Adrenal gland (tissue), 12 donors: ENCODE measurements around the gene OSBPL6. TPM values are rescaled to one million over a fixed set of nuclear protein-coding genes. Genes with fewer than 3 reads are reported as not detected.

Experiments
- DNase-seq, 7 donors: peaks; one replicate each; pipeline ENCODE4 v3.0.0-alpha.2; 2019 to 2020
- H3K27ac ChIP-seq, 5 donors: fragments of 200-600 bp; sonication (generic) in 4 of 5; 1 replicate in 3 of 5; 2 replicates in 2 of 5; pipeline versions ENCODE4 v1.5.1 to v1.8.0; 2016 to 2020; ENCODE audit warnings: mild to moderate bottlenecking in 1 of 5
- H3K27me3 ChIP-seq: fragments of 200-600 bp; 2 replicates; pipeline ENCODE4 v1.8.0; 2021
- H3K36me3 ChIP-seq, 2 donors: fragments of 200-600 bp; replicated peaks in 1 of 2; 1 replicate in 1 of 2; 2 replicates in 1 of 2; pipeline versions ENCODE4 v1.5.1 to v1.8.0; 2018 to 2022
- H3K4me1 ChIP-seq, 2 donors: fragments of 200-600 bp; replicated peaks in 1 of 2; 1 replicate in 1 of 2; 2 replicates in 1 of 2; pipeline versions ENCODE4 v1.5.1 to v1.8.0; 2018 to 2021
- H3K4me3 ChIP-seq, 4 donors: fragments of 200-600 bp; sonication (generic) in 3 of 4; one replicate each; pipeline ENCODE4 v1.5.1; 2016 to 2018
- H3K9me3 ChIP-seq, 3 donors: fragments of 200-600 bp; sonication (generic) in 1 of 3; replicated peaks in 1 of 3; 1 replicate in 2 of 3; 2 replicates in 1 of 3; pipeline versions ENCODE4 v1.5.1 to v1.8.0; 2016 to 2021
- POLR2A ChIP-seq, 2 donors: fragments of 450-650 bp; IDR thresholded peaks; one replicate each; pipeline ENCODE4 v1.6.1; 2017; ENCODE audit warnings: antibody characterized with exemption in 2 of 2, mild to moderate bottlenecking in 2 of 2, moderate library complexity in 1 of 2
- WGBS, 4 donors: extraction: QIAGEN DNeasy Blood & Tissue Kit in 2 of 4; methylation state at CpG; one replicate each; pipeline versions ENCODE4 v1.1.5 to v1.1.7; 2013 to 2017; 5-methylcytosine and 5-hydroxymethylcytosine counted together
- intact Hi-C, 2 donors: fragments of 100-400 bp; cut with DNase I; formaldehyde crosslinking; loops; one replicate each; pipeline versions ENCODE4 v1.14.1 to v1.15.0; 2022 to 2023
- polyA plus RNA-seq, 3 donors: library from polyadenylated mRNA; stranded (reverse); fragments of 200-250 nt in 2 of 3; fragments of 350-450 nt in 1 of 3; fragmentation: Illumina TruSeq in 1 of 3; extraction: RNeasy Lipid Tissue Mini Kit (QIAGEN cat#74804) in 1 of 3; gene quantifications; one replicate each; pipeline ENCODE4 v1.2.3, GENCODE V29; 2013 to 2014
- total RNA-seq, 9 donors: library from RNA; depleted of rRNA in 4 of 9; stranded (reverse); fragments of >200 nt in 4 of 9; fragments of 120-200 nt in 1 of 9; fragmentation: NEBNext Ultra II Directional in 1 of 9; extraction: Animal tissue kit (Norgen Biotek cat#: 25700) in 1 of 9; gene quantifications; one replicate each; pipeline versions ENCODE4 v1.1.0 to v1.2.4, GENCODE V29; 2013 to 2023
- TF ChIP-seq, protein P1 (sequence below), 6 experiments: fragments of 450-650 bp in 4 of 6; fragments of 200-600 bp in 2 of 6; sonication (generic) in 1 of 6; IDR thresholded peaks; 1 replicate in 5 of 6; 2 replicates in 1 of 6; pipeline versions ENCODE4 v1.5.1 to v1.8.0; 2016 to 2021; ENCODE audit warnings: antibody characterized with exemption in 6 of 6, mild to moderate bottlenecking in 2 of 6, moderate library complexity in 1 of 6
- donor health status: healthy with polysubstance abuse.
- donor health status: Bipolar disorder and iron deficiency.
- donor health status: DM: yes; HTN: yes; CAD: no.
- donor health status: DM: no; HTN: no; CAD: no.
- donor health status: DM: no; HTN: no; CAD: no.
- donor health status: DM: yes; HTN: yes; CAD: no.

The OSBPL6 gene
- total and polyA plus RNA-seq, 12 donors = 0.16 to 12.0 (median 0.98) TPM; not detected in 1

- H3K27me3 ChIP-seq = no peaks in the 10 kb centered on the region
- DNase-seq = peak in 1 of 7 donors; percentile 3
- TF ChIP-seq, protein P1, sequence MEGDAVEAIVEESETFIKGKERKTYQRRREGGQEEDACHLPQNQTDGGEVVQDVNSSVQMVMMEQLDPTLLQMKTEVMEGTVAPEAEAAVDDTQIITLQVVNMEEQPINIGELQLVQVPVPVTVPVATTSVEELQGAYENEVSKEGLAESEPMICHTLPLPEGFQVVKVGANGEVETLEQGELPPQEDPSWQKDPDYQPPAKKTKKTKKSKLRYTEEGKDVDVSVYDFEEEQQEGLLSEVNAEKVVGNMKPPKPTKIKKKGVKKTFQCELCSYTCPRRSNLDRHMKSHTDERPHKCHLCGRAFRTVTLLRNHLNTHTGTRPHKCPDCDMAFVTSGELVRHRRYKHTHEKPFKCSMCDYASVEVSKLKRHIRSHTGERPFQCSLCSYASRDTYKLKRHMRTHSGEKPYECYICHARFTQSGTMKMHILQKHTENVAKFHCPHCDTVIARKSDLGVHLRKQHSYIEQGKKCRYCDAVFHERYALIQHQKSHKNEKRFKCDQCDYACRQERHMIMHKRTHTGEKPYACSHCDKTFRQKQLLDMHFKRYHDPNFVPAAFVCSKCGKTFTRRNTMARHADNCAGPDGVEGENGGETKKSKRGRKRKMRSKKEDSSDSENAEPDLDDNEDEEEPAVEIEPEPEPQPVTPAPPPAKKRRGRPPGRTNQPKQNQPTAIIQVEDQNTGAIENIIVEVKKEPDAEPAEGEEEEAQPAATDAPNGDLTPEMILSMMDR (IDR thresholded peaks at IDR 0.05) = no peak
- TF ChIP-seq POLR2A (IDR thresholded peaks at IDR 0.05) = no peak
- no peak overlapping the region for H3K4me3 ChIP-seq
- no peak overlapping the region for H3K27ac ChIP-seq
- 69 to 85% (median 81%) methylated on average over 1 of the region's 1 CpG for WGBS, 4 donors
- H3K36me3 ChIP-seq = no peaks in the 10 kb centered on the region
- H3K4me1 ChIP-seq = no peaks in the 10 kb centered on the region
- intact Hi-C loops = no loop called here
- H3K9me3 ChIP-seq = no peaks in the 10 kb centered on the region
Measured at GRCh38 chr2:178229927-178230326, 35.6 kb downstream of the OSBPL6 start.

GRCh38 chr2:178230396-178230795, 36.1 kb downstream of the OSBPL6 start:
- intact Hi-C loops = no loop called here
- Histone ChIP-seq H3K9me3 (no peaks in the 10 kb centered on the region), H3K27me3 (no peaks in the 10 kb centered on the region), H3K36me3 (no peaks in the 10 kb centered on the region), H3K4me3 (no peak overlapping the region), H3K4me1 (no peaks in the 10 kb centered on the region), H3K27ac (no peak overlapping the region)
- WGBS, 4 donors = 45 to 74% (median 69%) methylated on average over 4 of the region's 4 CpGs
- TF ChIP-seq POLR2A (IDR thresholded peaks at IDR 0.05) = no peak
- TF ChIP-seq, protein P1 (IDR thresholded peaks at IDR 0.05) = no peak
- no peak for DNase-seq

DNA sequence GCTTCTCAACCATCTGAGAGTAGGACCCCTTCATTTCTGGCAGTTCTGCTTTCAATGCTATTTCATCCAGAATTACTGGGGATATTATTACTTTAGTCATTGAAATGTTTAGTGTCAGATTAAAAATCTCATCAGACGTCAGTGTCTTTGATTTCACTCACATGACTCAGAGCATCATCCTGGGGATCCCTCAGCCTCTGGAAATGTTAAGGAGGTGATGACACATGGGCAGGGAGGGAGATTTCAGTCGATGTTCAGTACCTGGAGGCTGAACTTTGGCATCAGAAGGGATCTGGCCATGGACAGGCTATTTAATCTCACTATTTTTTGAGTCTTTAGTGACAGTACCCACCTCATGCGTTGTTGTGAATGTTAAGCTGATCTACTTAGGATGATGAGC, 39.1 kb downstream of the OSBPL6 start:
- H3K4me1 ChIP-seq = no peaks in the 10 kb centered on the region
- H3K4me3 ChIP-seq = no peak overlapping the region
- H3K27ac ChIP-seq = no peak overlapping the region
- DNase-seq = no peak
- no peaks in the 10 kb centered on the region for H3K9me3 ChIP-seq
- intact Hi-C loops = no loop called here
- H3K27me3 ChIP-seq = no peaks in the 10 kb centered on the region
- no peaks in the 10 kb centered on the region for H3K36me3 ChIP-seq
- TF ChIP-seq, protein P1 (IDR thresholded peaks at IDR 0.05) = no peak
- TF ChIP-seq POLR2A (IDR thresholded peaks at IDR 0.05) = no peak
- WGBS, 4 donors = 52 to 61% (median 59%) methylated on average over 3 of the region's 3 CpGs

DNA sequence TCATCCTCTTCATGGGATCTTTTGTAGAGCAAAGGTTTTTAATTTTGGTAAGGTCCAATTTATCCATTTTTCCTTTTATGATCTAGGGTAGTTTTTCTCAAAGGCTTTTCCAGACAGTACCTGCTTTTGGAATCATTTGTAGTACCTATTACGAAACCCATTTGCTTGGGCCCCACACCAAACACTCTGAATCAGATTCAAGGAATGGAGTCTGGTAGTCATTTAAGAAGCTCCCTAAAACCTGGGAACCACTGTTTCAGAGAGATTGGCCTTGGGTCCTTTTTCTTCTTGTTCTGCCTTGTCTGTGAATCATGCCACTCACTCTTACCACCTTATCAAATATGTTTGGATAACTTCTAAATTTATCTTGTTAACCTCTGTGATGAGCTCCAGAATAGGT, 40.3 kb downstream of the OSBPL6 start:
- Histone ChIP-seq H3K27ac (no peak overlapping the region), H3K4me1 (no peaks in the 10 kb centered on the region), H3K27me3 (no peaks in the 10 kb centered on the region), H3K9me3 (no peaks in the 10 kb centered on the region), H3K36me3 (no peaks in the 10 kb centered on the region), H3K4me3 (no peak overlapping the region)
- TF ChIP-seq, protein P1 (IDR thresholded peaks at IDR 0.05) = no peak
- no peak for TF ChIP-seq POLR2A (IDR thresholded peaks at IDR 0.05)
- intact Hi-C loops = no loop called here
- DNase-seq = no peak
- WGBS, 4 donors = 79 to 97% (median 89%) methylated on average over 1 of the region's 1 CpG
